Measurements from ENCODE around the gene TRH. TPM values are rescaled to one million over a fixed set of nuclear protein-coding genes. Genes with fewer than 3 reads are reported as not detected.

The TRH gene
- total RNA-seq, 4 donors from 2014 or later: not detected

DNA sequence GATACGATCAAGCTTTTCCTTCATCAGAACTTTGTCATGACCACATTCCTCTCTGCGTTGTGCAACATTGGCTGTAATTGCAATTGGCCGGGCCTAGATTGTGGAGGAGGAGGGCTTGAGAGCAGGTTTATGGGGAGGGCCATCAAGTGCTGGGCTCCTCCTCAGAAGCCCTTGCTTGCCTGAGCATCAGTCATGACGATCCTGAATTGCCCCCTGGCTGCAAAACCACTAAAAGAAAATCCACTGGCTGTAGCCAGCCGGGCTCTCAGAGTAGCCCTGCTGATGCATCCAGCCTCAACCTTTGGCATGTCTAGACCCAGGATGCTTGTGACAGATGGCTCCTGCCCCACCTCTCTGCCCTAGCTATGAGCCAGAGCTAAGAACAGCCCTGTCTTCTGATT lies 13.4 kb upstream of the TRH start:
- H3K36me3 ChIP-seq: no peaks in the 10 kb centered on the region
- no peak overlapping the region for H3K4me3 ChIP-seq
- H3K27me3 ChIP-seq: no peaks in the 10 kb centered on the region
- no peak for DNase-seq (ENCODE audit: low spot score in 2 of 2)
- no peak for TF ChIP-seq CTCF (IDR thresholded peaks at IDR 0.05)
- no peak for TF ChIP-seq EP300 (IDR thresholded peaks at IDR 0.05)
- no peak for TF ChIP-seq POLR2A (IDR thresholded peaks at IDR 0.05)
- H3K9me3 ChIP-seq: peaks cover 0 to 8% (median 0%) of the 10 kb centered on the region in 4 donors
- H3K4me1 ChIP-seq: no peaks in the 10 kb centered on the region
- no peak overlapping the region for H3K27ac ChIP-seq
- 31 to 33% methylated on average over 5 of the region's 5 CpGs for WGBS, 2 donors

DNA sequence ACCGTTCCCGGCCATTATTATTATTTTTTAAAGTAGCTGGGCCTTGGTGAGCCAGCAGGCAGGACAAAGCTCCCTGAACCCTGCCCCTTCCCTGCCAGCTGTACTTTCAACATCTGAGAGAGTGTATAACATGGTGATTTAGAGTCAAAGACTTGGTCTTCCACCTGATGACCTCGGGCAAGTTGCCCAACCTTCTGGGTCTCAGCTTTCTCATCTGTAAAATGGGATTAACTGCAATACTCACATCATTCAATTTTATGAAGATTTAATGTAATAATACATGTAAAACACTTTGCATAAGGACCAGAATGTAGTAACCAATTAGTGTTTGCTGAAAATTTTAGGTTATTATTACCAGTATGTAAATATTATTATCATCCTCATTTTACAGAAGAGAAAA lies 11.9 kb upstream of the TRH start:
- no peaks in the 10 kb centered on the region for H3K36me3 ChIP-seq
- DNase-seq (ENCODE audit: low spot score in 2 of 2): no peak
- H3K27ac ChIP-seq: no peak overlapping the region
- H3K27me3 ChIP-seq: no peaks in the 10 kb centered on the region
- TF ChIP-seq CTCF (IDR thresholded peaks at IDR 0.05) (no peak), EP300 (IDR thresholded peaks at IDR 0.05) (no peak), POLR2A (IDR thresholded peaks at IDR 0.05) (no peak)
- H3K9me3 ChIP-seq: peaks cover 0 to 4% (median 0%) of the 10 kb centered on the region in 4 donors
- H3K4me1 ChIP-seq: no peaks in the 10 kb centered on the region
- WGBS, 2 donors: 84 to 87% methylated on average over 3 of the region's 3 CpGs
- H3K4me3 ChIP-seq: no peak overlapping the region

DNA sequence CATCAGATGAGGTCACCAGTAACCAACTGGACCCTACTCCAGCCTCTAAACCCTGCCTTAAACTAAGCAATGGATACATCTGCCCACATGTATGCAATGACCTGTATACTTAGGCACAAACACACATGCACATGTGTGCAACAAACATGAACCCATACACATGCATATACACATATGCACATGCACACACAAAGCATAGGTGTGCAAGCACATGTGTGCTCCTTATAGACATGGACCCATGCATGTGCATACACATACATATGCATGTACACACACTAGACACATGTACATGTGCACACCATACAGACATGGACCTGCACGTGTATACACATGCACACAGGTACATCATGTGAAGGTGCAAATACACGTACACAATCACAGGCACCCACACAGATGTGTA lies 8.6 kb upstream of the TRH start:
- no peak for DNase-seq (ENCODE audit: low spot score in 2 of 2)
- H3K27me3 ChIP-seq: no peaks in the 10 kb centered on the region
- TF ChIP-seq CTCF (IDR thresholded peaks at IDR 0.05) (no peak), EP300 (IDR thresholded peaks at IDR 0.05) (no peak), POLR2A (IDR thresholded peaks at IDR 0.05) (no peak)
- no peaks in the 10 kb centered on the region for H3K9me3 ChIP-seq
- H3K36me3 ChIP-seq: no peaks in the 10 kb centered on the region
- WGBS, 2 donors: 60 to 94% methylated on average over 2 of the region's 2 CpGs
- no peaks in the 10 kb centered on the region for H3K4me1 ChIP-seq
- no peak overlapping the region for H3K27ac ChIP-seq
- H3K4me3 ChIP-seq: no peak overlapping the region

GRCh38 chr3:129966876-129967275 lies 7.6 kb upstream of the TRH start:
- no peak for TF ChIP-seq CTCF (IDR thresholded peaks at IDR 0.05)
- no peak for TF ChIP-seq EP300 (IDR thresholded peaks at IDR 0.05)
- Histone ChIP-seq H3K27me3 (no peaks in the 10 kb centered on the region), H3K4me3 (no peak overlapping the region), H3K4me1 (no peaks in the 10 kb centered on the region), H3K9me3 (no peaks in the 10 kb centered on the region), H3K36me3 (no peaks in the 10 kb centered on the region), H3K27ac (no peak overlapping the region)
- 41 to 45% methylated on average over 4 of the region's 4 CpGs for WGBS, 2 donors
- DNase-seq (ENCODE audit: low spot score in 2 of 2): no peak

- TF ChIP-seq EP300 (IDR thresholded peaks at IDR 0.05) (no peak), POLR2A (IDR thresholded peaks at IDR 0.05) (no peak), CTCF (IDR thresholded peaks at IDR 0.05) (no peak)
- no peak for DNase-seq (ENCODE audit: low spot score in 2 of 2)
- Histone ChIP-seq H3K4me1 (no peaks in the 10 kb centered on the region), H3K36me3 (no peaks in the 10 kb centered on the region), H3K4me3 (no peak overlapping the region), H3K9me3 (no peaks in the 10 kb centered on the region), H3K27me3 (no peaks in the 10 kb centered on the region), H3K27ac (no peak overlapping the region)
- 58 to 72% methylated on average over 5 of the region's 5 CpGs for WGBS, 2 donors
Measured at GRCh38 chr3:129967761-129968160, 6.8 kb upstream of the TRH start.

All from tibial nerve (tissue), 4 donors.